HG03139 (cell line): Measurements from ENCODE around the gene CEP70.
"Not testable (repeated sequence)": the region's sequence is repeated elsewhere in the genome, so short reads cannot be mapped to it uniquely, and the experiment has no call there.

Experiments
- ATAC-seq: cut with Tn5 transposase; IDR thresholded peaks from one replicate; pipeline ENCODE4 v1.9.1; 2021; ENCODE audit not compliant: unreplicated experiment

CEP70 gene

DNA sequence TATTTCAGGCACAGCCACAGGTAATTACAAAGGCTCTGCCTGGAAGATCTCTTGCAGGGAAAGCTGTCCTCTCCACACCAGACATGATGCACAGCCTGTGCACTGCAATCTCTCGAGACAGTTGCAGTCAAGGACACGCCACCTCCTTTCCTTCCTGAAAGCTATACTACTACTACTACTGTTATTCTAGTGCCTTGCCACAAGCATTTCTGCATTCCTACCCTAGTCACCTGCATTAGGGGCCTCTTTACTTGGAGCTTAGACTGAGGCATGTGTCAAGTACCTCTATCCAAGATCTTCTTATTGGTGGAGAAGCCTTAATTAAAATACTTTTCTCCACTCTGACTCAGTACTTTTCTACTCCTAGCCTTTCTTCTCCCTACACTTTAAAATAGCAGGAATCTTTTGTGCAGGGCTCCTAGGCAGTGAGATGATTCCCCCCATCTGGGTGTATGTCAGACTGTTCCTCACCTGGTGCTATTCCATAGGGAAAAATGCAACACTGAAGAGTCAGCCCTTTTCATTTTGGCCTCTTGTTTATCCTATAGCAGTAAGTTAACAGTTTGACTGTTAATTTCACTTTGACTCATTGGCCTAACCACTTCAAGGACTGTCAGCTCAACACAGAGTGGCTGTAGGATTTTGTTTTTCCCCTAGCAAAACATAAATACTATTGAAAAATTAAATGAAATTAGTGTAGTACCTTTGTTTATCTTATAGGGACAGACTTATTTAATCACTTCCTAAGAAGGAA lies 80.8 kb downstream of the CEP70 start:
- ATAC-seq = no peak

DNA sequence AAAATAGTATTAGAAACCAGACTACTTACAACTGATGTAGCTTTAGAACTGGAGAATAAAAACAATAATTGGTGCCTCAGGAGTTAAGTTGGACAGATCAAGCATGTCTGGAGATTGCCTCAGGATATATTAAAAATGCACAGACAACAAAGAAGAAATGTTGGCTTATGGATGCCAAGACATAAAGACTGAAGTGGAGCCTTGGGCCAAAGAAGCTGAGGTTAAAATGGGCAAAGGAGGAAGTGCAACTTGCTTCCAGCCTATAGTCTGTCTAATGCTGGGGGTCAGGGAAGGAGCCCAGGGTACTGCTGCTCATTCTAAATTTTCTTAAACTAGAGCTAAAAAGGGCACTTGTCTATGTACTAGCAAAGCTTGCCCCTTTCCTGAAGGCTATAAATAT lies 82.1 kb downstream of the CEP70 start:
- ATAC-seq = no peak

DNA sequence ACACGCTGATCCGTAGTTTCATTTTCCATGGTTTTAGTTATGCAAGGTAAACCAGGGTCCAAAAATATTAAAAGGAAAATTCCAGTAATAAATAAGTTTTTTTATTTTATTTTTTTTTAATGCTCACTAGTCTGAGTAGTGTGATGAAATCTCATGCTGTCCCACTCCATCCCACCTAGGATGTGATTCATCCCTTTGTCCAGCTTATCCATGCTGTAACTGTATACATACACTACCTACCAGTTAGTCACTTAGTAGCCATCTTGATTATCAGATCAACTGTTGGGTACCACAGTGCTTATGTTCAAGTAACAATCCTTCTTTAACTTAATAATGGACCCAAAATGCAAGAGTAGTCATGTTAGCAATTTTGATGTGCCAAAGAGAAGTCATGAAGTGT lies 84.5 kb downstream of the CEP70 start:
- ATAC-seq = no peak

DNA sequence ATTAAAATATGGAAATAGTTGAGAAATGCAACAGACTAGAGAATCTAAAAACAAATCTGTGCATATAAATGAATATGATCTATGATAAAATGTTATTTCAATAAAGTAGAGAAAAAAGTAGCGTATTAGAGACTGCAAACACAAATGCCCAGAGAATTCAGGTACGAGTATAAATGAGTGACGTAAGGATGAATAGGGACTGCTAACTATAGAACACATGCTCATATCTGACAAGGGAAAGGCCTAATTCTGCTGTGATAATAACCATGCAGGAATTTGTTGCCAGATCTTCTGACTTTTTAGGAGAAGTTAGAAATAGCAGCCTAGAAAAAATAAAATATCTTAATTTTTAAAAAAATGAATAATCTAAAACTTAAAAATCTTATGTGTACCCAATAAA lies 86.5 kb downstream of the CEP70 start:
- ATAC-seq = no peak

DNA sequence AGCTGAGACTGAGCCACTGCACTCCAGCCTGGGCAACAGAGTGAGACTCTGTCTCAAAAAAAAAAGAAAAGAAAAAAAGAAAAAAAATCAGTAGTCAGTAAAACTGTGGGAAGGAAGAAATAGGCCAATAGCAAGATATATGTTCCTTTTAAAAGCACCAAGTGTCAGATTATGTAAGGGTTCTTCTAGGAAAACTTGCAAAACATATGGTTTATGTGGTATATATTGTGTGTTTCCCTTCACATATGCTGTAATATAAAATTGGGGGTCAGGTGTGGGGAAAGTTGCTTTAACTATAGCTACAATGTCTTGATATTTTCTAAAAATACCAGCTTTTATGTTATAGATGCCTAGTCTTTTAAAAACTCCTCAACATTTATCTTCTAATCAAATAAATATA lies 95.1 kb downstream of the CEP70 start:
- ATAC-seq = no peak

DNA sequence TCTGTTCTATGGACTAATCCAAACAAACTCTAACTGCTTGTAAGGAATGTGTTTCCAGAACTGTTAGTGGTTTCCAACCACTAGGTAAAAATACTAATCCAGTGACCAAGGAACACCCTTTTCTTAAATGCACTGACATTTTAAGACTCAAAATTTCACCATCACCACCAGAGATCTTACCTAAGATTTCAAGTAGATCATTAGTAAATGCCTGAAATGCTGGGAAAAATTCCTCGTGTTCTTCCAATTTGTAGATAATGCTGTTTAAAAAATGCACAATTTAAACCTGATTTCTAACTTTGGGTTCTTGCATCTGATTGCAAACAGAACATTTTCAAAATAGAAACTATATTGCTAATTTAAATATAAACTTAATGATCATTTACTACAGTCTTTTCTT lies 96.2 kb downstream of the CEP70 start:
- ATAC-seq = no peak

DNA sequence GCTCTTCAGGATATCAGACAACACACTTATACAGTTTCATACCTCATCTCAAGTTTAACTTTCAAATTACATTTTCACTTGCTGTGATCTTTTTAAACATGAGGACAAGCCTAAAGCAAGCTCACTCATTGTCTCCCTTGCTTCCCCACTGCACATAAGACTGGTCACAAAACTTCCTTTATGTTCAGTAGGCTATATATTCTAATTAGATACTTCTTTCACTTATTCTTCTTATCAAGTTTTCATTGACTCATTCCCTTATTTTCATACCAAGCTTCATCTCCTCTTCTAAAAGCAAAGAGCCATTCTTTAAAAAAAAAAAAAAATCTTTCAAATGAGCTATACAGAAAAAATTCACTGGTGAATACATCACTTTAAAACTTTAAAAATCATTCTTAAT lies 97.0 kb downstream of the CEP70 start:
- ATAC-seq = no peak

DNA sequence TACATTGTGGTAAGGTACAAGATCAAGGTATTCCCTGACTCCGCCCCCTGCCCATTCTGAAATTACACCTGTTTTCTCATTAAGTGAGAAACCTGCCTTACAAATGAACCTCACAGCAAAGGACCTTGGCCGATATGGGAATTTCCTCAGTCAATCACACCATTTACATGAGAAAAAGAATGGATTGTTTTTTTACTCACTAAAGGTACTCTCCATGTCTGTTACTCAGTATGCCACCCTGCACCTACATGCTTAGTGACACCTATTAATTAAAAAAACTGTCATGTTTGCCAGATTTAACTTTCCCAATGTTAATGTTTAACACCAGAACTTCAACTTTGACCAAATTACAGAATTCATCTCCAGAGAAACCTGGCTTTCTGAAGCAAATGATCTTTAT lies 97.6 kb downstream of the CEP70 start:
- ATAC-seq = no peak

DNA sequence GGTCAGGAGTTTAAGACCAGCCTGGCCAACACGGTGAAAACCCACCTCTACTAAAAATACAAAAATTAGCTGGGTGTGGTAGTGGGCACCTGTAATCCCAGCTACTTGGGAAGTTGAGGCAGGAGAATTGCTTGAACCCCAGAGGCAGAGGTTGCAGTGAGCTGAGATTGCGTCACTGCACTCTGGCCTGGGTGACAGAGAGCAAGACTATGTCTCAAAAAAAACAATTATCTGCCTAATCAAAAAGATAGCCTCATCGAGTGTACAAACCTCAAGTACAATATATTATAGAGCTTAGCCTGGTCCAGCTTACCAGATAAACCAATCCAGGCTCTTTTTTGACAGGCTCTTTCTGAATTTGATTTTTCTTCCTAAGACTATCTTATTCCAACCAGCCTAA lies 98.4 kb downstream of the CEP70 start:
- ATAC-seq = not testable (repeated sequence)

DNA sequence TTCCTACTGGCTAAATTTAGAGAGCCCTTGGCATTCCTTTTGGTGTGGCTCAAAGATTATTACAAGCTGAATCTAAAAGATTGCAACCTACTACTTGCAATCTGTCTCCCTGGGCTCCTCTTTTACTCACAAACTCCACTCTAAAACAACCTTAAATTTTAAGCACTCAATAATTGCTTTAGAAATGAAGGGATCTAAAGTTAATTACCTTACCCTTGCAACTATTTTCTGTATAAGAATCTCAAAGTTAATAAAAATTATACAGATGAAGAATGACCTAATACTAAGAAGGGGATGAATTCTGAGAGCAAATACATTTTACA lies 99.5 kb downstream of the CEP70 start:
- ATAC-seq = no peak

DNA sequence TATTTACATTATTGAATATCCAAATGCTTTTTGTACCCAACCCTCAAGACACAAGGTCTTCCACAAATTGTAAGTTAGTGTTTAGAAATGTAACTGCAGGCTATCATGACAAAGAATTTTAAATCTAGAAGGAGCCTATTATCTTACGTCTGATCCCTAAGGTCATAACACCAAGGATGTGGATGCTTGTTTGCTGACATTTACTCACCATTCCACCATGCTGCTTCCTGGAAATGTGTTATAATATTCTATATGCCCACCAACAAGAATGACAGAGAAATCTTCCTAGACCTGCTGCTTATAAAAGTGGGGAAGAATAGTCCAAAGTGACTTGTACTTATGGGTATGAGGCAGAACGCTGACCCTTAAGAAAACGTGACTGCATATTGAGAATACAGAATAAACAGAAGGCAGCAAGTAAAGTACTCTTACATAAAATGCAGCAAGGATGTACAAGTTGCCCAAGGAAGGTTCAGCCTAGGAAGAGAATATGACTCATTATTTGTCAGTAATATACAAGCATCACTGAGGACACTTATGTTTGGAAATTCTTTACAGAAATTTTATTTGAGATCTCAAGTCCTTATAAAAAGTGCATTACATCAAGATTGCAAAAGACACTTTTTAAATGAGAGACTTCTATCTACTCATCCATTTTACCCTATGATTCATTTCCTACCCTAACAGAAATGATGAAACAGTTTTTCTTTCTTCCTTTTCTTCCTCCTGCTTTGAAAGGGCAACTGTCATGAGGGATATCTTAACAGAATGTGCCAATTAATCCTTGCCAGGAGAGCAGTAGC lies 100.1 kb downstream of the CEP70 start:
- ATAC-seq = no peak

DNA sequence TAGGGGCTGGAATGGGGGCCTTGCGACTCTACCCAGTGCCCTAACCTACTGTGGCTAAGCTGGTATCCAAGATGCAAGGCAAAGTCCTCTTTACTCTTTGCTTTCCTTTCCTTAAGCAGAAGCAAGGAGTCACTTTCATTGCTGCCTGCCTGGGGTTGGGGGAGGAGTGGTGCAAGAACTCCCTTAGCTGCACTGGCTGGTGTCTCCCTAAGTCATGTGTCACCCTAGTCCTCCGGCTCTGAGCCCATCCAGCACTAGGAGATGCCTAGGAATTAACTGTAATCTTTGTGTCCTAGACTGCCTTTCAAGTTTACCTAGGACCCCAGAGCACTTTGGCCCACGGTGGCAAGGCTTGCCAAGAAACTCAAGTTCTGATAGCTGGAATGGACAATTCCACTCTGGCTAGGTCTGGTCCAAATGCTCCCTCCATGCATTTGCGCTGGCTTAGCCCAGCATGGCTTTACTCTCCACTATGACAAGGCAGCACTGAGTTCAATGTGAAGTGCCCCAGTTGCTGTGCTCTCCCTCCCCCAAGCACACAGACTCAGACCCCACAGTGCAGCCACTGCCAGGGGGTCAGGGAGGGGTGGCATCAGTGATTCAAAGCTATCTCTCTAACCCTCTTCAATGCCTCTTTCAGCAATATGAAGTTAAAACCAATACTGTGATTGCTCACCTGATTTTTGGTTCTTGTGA lies 100.9 kb downstream of the CEP70 start:
- no peak for ATAC-seq

DNA sequence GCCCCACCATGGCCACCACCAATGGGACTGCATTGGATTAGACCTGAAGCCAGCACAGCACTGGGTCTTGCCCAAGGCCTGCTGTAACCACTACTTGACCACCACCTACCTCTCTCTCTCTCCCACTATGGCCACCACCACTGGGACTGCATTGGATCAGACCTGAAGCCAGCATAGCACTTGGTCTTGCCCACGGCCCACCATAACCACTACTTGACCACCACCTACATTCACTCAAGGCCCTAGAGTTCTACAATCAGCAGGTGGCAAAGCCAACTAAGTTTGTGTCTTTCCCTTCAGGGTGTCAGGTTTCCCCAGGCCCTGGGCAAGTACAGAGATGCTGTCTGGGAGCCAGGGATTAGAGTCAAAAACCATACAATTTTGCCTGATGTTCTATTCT lies 102.1 kb downstream of the CEP70 start:
- ATAC-seq = no peak

DNA sequence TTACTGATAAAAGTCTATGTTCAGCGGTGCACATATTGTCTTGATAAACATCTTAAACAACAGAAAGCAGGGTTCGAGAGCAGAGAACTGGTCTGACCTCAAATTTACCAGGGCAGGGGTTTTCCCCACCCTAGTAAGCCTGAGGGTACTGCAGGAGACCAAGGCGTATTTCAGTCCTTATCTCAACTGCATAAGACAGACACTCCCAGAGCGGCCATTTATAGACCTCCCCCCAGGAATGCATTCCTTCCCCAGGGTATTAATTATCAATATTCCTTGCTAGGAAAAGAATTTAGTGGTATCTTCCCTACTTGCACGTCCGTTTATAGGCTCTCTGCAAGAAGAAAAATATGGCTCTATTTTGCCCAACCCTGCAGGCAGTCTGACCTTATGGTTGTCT lies 107.5 kb downstream of the CEP70 start:
- ATAC-seq = not testable (repeated sequence)

DNA sequence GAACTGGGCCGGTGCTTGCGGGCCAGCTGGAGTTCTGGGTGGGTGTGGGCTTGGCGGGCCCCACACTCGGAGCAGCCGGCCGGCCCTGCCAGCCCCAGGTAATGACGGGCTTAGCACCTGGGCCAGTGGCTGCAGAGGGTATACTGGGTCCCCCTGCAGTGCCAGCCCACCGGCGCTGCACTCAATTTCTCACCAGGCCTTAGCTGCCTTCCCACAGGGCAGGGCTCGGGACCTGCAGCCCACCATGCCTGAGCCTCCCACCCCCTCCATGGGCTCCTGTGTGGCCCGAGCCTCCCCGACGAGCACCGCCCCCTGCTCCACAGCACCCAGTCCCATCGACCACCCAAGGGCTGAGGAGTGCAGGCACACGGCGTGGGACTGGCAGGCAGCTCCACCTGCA lies 109.4 kb downstream of the CEP70 start:
- ATAC-seq = not testable (repeated sequence)

DNA sequence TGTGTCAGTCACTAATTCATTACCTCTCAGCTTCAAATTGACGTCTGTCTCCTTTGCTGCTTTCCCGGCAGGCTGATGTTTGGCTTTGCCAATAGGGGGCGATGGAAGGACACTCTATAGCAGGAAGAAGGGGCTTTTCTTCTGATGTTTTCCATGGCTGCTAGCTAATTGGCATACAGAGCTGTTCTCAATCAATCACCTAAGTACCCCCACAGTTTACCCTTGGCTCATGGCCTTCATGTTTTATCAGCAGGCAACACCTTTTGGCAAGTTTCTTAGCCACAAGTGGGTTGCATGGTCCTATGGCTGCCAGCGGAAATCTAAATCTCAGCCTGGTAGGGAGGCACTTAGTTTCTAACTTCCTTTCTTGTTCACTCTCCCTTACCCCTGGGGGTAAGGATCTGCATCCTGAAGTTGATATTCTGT lies 114.6 kb downstream of the CEP70 start:
- no peak for ATAC-seq

DNA sequence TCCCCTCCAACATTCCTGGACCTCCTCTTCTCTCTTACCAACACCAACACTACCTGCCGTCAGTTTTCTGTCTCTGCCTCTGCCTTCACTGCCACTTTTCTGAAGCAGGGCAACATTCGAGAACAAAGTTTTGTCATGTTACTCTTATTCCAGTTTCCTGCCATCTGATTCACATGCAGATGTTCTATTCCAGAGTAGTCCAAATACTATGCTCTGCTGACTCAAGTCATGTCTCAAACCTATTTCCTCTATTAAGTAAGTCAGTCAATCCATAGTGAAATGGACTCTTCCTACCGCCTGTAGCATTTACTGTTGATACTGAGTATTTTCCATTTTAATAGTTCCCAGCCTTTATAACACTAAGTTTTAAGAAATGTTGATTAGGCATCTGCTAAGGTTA lies 116.3 kb downstream of the CEP70 start:
- no peak for ATAC-seq

DNA sequence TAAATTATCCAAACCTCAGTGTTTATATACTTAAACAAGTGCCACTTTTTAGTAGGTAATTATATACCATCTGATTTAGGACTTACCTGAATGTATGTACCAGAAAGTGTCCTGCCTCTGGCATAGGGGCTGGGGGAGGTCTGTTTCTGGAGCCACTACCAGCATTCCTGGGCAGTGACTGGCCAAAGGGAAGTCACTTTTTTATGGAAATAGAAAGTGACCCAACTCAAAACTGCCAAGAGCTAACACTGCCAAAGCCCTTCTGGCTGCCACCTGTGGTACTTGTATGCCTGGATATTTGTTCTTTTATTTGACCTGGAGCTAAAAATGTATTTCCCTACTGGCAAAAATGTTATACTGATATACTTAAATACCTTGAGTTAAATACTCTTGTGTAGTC lies 116.9 kb downstream of the CEP70 start:
- ATAC-seq = no peak

DNA sequence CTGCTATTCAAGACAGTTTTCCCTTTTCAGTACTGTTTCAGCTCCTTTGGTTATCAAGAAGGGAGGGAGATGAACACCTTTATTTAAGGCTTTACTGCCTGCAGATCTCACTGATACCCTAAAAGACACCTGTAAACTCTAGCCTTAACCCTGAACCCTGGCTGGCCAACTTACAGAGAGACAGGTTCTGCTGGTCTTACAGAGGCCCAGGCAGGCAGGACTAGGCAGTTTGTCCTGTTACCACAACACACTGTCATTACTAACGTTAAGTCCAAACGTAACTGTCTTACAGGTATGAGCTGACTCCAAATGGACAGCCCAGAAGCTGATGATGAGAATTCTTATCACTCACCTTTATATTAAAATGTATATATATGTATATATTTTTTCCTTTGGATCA lies 117.5 kb downstream of the CEP70 start:
- no peak for ATAC-seq

DNA sequence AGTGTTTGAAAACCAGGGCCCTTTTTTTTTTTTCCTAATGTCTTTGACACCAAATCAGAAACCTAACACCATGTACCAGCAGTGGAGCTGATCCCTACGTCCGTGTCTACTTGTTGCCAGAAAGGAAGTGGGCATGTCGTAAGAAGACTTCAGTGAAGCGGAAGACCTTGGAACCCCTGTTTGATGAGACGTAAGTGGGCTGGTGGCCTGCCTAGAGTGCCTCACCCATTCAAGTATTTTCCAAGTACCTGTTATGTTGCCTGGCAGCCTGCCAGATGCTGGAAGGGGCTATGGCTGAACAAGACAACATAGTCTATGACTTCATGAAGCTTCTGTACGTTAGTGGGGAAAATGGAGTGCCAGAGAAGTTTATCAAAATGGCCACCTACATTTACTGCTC lies 119.9 kb downstream of the CEP70 start:
- no peak for ATAC-seq

DNA sequence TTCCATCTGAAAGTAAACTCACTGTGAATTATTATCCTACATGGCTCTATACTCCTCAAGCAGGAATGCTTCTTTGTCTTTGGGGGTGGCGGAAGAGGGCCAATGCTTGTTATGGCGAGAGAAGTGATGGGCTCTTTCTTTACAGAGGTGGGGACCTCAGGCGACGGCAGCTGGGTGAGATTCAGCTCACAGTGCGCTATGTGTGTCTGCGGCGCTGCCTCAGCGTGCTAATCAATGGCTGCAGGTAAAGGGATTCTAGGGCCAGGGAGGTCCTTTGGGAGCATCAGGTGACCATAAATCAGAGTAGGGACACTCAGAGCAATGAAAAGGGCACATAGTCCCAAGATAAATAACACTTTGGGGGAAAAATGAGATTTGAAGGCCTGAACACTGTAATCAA lies 120.7 kb downstream of the CEP70 start:
- ATAC-seq = no peak

DNA sequence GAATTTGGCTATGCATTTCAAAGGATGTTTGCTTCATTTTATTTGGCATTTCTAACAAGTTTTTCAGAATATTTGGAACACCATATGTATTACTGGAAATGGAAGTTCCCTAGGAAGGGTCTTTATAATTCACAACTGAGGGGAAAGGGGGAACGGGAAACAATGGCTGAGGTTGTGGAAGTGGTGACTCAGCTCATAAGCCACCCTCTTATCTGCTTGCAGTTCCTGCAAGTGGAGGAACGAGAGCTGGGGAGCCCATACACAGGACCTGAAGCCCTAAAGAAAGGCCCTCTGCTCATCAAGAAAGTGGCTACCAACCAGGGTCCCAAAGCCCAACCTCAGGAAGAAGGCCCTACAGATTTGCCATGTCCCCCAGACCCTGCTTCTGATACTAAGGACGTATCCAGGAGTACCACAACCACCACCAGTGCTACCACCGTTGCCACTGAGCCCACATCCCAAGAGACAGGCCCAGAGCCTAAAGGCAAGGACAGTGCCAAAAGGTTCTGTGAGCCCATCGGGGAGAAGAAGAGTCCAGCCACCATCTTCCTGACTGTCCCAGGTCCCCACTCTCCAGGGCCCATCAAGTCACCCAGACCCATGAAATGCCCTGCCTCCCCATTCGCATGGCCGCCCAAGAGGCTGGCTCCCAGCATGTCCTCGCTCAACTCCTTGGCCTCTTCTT lies 121.8 kb downstream of the CEP70 start:
- ATAC-seq = no peak
